ENCODE data around the gene ITGB3. TPM values are rescaled to one million over a fixed set of nuclear protein-coding genes. Genes with fewer than 3 reads are reported as not detected.
A peak's percentile ranks its signal among the peaks of the same experiment; 100 is the strongest.

Gene ITGB3
- polyA plus RNA-seq, 1 of the 3 experiments (the other 2 are of a cell fraction), result 4.6 TPM

GRCh38 chr17:47257651-47258339 lies 4.2 kb downstream of the ITGB3 start:
- Histone ChIP-seq H3K9me3 (no peaks in the 10 kb centered on the region), H3K9me2 (no peaks in the 10 kb centered on the region), H3K27me3 (ENCODE audit: insufficient read depth) (no peaks in the 10 kb centered on the region), H3K4me2 (peak overlapping the region; percentile 57; the same call in 1 of the 2 replicates), H3K4me3 (ENCODE audit: low read depth in 2 of 2, low read length in 1 of 2) (no peak overlapping the region), H3K27ac (ENCODE audit: low read depth in 2 of 2, low read length in 1 of 2) (peak overlapping the region in 1 of 2 experiments; percentile 75; a peak in 2 of 4 replicates), H3K79me2 (ENCODE audit: insufficient read depth) (peaks cover 6% of the 10 kb centered on the region; the same call in 1 of the 2 replicates), H3K4me1 (ENCODE audit: control insufficient read depth in 1 of 2, insufficient read depth in 2 of 2, low read depth in 1 of 2, low read length in 1 of 2) (peaks cover 4 to 9% of the 10 kb centered on the region in 2 experiments; a peak in 1 of 4 replicates), H3F3A (replicated peaks; ENCODE audit: insufficient read depth) (peaks cover 5% of the 10 kb centered on the region), H3K9ac (no peak overlapping the region; the same call in 1 of the 2 replicates), H3K36me3 (replicated peaks in 1 of 2; ENCODE audit: control insufficient read depth in 1 of 2, insufficient read depth in 2 of 2, low read length in 1 of 2) (no peaks in the 10 kb centered on the region), H2AFZ (ENCODE audit: low read depth) (peak overlapping the region; percentile 50), H4K20me1 (ENCODE audit: insufficient read depth) (no peaks in the 10 kb centered on the region)
- POLR2A ChIA-PET, result no interaction called here
- DNase-seq, result no peak
- WGBS (ENCODE audit: low lambda C conversion rate), result 39% methylated on average over 9 of the region's 9 CpGs
- CTCF ChIA-PET, result interaction anchor here (0.8 to 8.3 kb wide), 6 partner anchors 13 to 57 kb away, joined by 3 to 84 read pairs (median 5); no protein-coding TSS in a partner anchor
- TF ChIP-seq GATA2 (CRISPR knock-in tag; IDR thresholded peaks at IDR 0.05) (no peak), SMC3 (IDR thresholded peaks at IDR 0.05; ENCODE audit: low read depth, low read length) (no peak), CTCF (IDR thresholded peaks at IDR 0.05) (no peak; the same call in 1 of the 2 replicates), RFX5 (IDR thresholded peaks at IDR 0.05; ENCODE audit: low read length) (no peak), ZBTB33 (IDR thresholded peaks at IDR 0.05; ENCODE audit: borderline replicate concordance, low read depth) (no peak), USF1 (IDR thresholded peaks at IDR 0.05; ENCODE audit: borderline replicate concordance, low read depth) (no peak), NFIC (IDR thresholded peaks at IDR 0.05; ENCODE audit: borderline replicate concordance) (peak; percentile 90), MXI1 (IDR thresholded peaks at IDR 0.05; ENCODE audit: low read depth, low read length) (no peak), EZH2phosphoT487 (IDR thresholded peaks at IDR 0.05; ENCODE audit: borderline replicate concordance, low read depth) (no peak), MEF2A (IDR thresholded peaks at IDR 0.05; ENCODE audit: borderline replicate concordance, low read depth) (no peak), PBX3 (IDR thresholded peaks at IDR 0.05) (peak; percentile 87), MAX (IDR thresholded peaks at IDR 0.05; ENCODE audit: low read depth) (peak; percentile 73), POLR2AphosphoS5 (IDR thresholded peaks at IDR 0.05; ENCODE audit: low read depth, low read length) (0 out of 2 replicates have a peak, but pooled peaks have one; percentile 31), EP300 (IDR thresholded peaks at IDR 0.05; ENCODE audit: borderline replicate concordance in 1 of 2, low read depth in 1 of 2, low read length in 1 of 2) (peak in 1 of 2 experiments; percentile 74; a peak in 1 of 4 replicates), RAD21 (IDR thresholded peaks at IDR 0.05; ENCODE audit: low read length) (no peak), IRF3 (IDR thresholded peaks at IDR 0.05; ENCODE audit: low read depth, low read length) (no peak), GABPA (IDR thresholded peaks at IDR 0.05; ENCODE audit: low read depth) (peak; percentile 23; the same call in 1 of the 2 replicates), REST (IDR thresholded peaks at IDR 0.05; ENCODE audit: low read depth, low read length) (no peak), TAF1 (IDR thresholded peaks at IDR 0.05; ENCODE audit: borderline replicate concordance, low read depth, low read length) (no peak; the same call in 1 of the 2 replicates), TEAD4 (IDR thresholded peaks at IDR 0.05; ENCODE audit: borderline replicate concordance, insufficient read depth) (0 out of 2 replicates have a peak, but pooled peaks have one; percentile 32)
